ENCODE data around the gene POFUT2. TPM values are rescaled to one million over a fixed set of nuclear protein-coding genes. Genes with fewer than 3 reads are reported as not detected.

The POFUT2 gene
- polyA plus RNA-seq, 5 donors: 27.7 to 42.9 (median 38.5) TPM

GRCh38 chr21:45226540-45227326 lies 61.0 kb downstream of the POFUT2 start:
- no peak for DNase-seq

- no peak for DNase-seq
Measured at GRCh38 chr21:45225741-45226327, 61.9 kb downstream of the POFUT2 start.

- DNase-seq: no peak
Measured at GRCh38 chr21:45225041-45225740, 62.5 kb downstream of the POFUT2 start.

DNA sequence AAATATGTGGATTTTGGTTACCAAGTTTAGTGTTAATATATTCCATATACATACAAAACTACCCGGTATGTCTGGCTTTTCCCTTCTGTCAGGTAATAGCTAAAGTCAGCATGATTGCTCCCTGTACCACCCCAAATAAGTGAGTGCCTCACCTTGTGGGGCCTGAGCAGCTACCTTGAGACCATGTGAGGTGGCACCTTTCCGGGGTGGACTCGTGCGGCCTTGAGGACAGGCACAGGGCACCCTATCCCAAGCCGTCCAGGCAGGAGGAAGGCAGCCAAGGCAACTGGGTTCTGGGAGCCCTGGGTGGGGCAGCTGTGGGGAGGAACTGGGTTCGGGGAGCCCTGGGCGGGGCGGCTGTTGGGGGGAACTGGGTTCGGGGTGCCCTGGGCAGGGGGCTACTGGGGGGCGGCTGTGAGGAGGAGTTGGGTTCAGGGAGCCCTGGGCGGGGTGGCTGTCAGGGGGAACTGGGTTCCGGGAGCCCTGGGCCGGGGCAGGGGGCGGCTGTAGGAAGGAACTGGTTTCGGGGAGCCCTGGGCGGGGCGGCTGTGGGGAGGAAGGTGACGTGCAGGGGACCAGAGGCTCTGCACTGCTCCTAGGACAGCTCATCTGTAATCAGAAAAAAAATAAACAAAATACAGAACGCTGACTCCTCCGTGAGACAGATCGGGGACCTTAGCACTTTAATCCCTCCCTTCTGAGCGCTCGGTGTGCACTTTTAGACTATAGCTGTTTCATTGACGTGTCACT lies 63.3 kb downstream of the POFUT2 start:
- DNase-seq: no peak

DNA sequence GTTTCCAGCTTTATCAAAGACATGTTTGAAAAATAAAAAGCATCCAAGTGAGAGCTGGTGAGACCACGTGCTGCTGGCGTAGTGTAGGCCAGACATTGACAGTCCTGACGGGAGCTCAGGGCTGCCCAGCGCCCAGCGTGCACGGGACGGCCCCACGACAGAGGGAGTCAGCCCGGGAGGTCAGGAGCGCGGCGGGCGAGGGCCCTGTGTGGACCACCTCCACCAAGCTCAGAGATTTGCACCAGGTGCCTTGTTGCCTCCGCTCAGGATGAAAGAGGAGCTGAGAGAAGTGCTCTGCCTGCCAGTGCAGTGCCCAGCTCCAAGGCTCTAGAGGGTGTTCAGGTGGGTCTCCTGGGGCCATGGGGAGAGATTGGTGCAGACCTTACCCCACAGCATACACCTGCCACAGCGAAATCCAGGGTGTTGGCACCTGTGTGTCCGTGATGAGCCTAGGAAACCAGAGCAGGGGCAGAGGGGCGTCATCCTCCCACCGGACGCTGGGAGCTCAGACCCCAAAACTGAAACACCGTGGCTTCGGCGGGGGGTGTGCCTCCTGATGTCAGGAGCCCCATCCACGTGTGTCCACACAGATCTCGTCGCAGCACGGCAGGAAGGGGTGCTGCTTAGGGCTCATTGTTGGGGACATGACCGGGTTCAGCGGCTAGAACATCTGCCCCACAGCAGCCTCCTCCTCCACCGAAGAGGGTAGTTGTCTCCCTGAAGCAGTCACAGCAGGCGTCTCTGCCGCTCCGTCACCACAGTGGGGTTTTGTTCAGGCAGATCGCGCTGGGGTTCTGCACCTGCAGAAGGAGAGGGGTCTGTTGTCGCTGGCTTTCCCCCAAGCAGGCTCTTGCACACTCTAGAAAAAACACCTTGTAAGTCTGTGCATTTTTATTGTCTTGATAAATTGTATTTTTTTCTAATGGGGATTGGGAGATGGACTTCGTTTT lies 64.2 kb downstream of the POFUT2 start:
- DNase-seq: no peak

DNA sequence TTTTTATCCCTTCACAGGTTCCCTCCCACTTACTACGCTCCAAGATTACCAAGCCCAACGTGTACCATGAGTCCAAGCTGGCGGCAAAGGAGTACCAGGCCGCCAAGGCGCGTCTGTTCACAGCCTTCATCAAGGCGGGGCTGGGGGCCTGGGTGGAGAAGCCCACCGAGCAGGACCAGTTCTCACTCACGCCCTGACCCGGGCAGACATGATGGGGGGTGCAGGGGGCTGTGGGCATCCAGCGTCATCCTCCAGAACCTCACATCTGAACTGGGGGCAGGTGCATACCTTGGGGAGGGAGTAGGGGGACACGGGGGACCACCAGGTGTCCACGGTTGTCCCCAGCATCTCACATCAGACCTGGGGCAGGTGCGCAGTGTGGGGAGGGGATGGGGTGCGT lies 65.7 kb downstream of the POFUT2 start:
- no peak for DNase-seq

DNA sequence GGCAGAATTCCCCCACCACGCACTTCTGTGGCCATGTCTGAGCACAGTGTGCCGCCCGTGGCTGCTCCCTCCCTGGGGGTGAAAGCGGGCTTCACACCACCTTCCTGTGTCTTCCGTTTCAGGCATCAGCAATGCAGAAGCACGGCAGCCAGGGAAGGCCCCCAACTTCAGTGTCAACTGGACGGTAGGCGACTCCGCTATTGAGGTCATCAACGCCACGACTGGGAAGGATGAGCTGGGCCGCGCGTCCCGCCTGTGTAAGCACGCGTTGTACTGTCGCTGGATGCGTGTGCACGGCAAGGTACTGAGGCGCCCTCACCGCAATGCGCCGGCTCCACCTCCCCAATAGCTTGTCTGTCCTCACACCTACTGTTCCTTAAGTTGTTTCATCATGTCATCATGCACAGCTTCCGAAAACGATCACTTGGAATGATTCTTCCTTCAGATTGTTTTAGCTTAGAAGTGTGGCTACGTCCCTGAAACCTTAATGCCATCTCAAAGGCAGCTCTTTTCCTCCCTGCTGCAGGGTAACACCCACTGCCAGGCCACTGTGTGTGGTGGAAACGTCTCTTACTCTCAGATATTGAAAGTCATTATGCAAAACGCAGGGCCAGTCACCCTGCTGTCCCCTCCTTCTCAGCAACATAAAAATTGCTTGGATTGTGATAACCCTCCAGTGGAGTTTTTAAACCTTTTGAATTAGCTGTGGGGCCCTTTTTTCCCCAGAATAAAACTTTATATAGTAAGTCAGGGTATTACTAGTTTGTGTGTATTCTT lies 66.8 kb downstream of the POFUT2 start:
- no peak for DNase-seq

DNA sequence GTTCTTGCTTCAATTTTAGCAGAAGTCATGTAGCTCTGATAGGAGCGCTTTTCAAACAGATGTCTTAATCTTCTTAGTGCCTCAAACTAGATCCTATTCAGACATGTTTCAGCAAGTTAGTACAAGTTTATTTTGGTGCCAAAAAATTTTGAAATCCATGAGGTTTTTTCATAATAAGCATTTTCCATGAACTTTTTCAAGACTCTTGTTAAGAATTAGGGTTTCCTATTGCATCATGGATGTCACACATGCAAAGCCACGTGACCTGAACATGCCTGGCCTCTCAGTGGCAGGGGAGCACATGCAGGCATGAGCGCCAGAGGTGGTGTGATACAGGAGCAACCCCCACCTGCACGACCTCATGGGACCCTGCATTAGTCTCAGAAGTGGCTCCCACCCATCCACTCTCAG lies 67.6 kb downstream of the POFUT2 start:
- DNase-seq: peak; percentile 55 to 65

DNA sequence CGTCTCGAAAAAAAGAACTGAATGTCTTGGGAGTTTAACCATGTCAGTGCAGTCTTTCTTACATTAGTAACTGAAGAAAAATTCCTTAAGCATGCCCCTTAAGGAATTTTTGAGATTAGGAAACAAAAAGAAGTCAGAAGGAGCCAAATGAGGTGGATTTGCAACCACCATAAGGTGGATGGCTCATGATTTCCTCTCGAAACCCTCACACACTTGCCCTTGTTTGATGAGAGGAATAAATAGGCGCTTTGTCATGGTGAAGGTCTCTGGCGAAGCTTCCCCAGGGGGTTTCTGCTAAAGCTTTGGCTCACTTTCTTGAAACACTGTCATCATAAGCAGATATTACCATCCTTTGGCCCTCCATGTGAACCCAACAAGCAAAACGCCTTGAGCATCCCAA lies 68.2 kb downstream of the POFUT2 start:
- no peak for DNase-seq

DNA sequence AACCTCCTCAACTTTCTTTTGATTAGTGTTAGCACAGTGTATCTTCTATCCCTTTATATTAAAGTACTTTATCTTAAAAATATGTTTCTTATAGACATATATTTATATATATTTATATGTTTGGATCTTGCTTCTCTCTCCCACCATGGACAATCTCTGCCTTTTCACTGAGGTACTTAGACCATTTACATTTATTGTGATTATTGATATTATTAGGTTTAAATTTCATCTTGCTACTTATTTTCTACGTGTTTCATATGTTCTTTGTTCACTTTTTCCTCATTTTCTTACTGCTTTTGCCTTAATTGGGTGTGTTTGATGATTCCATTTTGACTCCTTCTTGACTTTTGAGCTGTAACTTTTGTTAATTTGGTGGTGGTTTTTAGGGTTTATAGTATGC lies 70.7 kb downstream of the POFUT2 start:
- no peak for DNase-seq

- DNase-seq: no peak
Measured at GRCh38 chr21:45215213-45215612, 72.5 kb downstream of the POFUT2 start.

Other genes with a start within 250 kb of the POFUT2 start
- gene ADARB1, start 213.3 kb downstream of the POFUT2 start, polyA plus RNA-seq (ENCODE audit: insufficient read depth in 1 of 5, insufficient read length in 5 of 5, low replicate concordance in 1 of 5): 10 to 100 TPM; 19.8 to 42.0 (median 27.7) TPM
- 100 to 1,000 TPM in 1 of 5 donors, 10 to 100 TPM in 4; 31.9 to 103 (median 57.3) TPM for gene COL18A1, start 117.3 kb upstream of the POFUT2 start, polyA plus RNA-seq (ENCODE audit: insufficient read depth in 1 of 5, insufficient read length in 5 of 5, low replicate concordance in 1 of 5)